Measurements from ENCODE around the gene SLC6A18.

SLC6A18 gene

GRCh38 chr5:1244255-1244654, 19.1 kb downstream of the SLC6A18 start:
- no peak overlapping the region for H3K4me3 ChIP-seq
- no peaks in the 10 kb centered on the region for H3K9me3 ChIP-seq
- DNase-seq = no peak
- no peaks in the 10 kb centered on the region for H3K4me1 ChIP-seq
- TF ChIP-seq CTCF (IDR thresholded peaks at IDR 0.05) = no peak
- no peaks in the 10 kb centered on the region for H3K36me3 ChIP-seq
- H3K27me3 ChIP-seq = peaks cover 0 to 59% of the 10 kb centered on the region in 2 donors
- H3K27ac ChIP-seq = no peak overlapping the region
- intact Hi-C loops (cut with DNase I; ENCODE audit: low total_unique reads) = no loop called here

- H3K36me3 ChIP-seq = no peaks in the 10 kb centered on the region
- no peak overlapping the region for H3K27ac ChIP-seq
- H3K4me3 ChIP-seq = no peak overlapping the region
- no peak for DNase-seq
- H3K9me3 ChIP-seq = no peaks in the 10 kb centered on the region
- no peak for TF ChIP-seq CTCF (IDR thresholded peaks at IDR 0.05)
- H3K27me3 ChIP-seq = peaks cover 0 to 59% of the 10 kb centered on the region in 2 donors
- intact Hi-C loops (cut with DNase I; ENCODE audit: low total_unique reads) = no loop called here
- no peaks in the 10 kb centered on the region for H3K4me1 ChIP-seq
These were observed 19.8 kb downstream of the SLC6A18 start for GRCh38 chr5:1244976-1245375.

- Histone ChIP-seq H3K27me3 (peaks cover 0 to 62% of the 10 kb centered on the region in 2 donors), H3K4me1 (no peaks in the 10 kb centered on the region), H3K9me3 (no peaks in the 10 kb centered on the region), H3K4me3 (no peak overlapping the region), H3K36me3 (no peaks in the 10 kb centered on the region), H3K27ac (no peak overlapping the region)
- DNase-seq = no peak
- intact Hi-C loops (cut with DNase I; ENCODE audit: low total_unique reads) = no loop called here
- no peak for TF ChIP-seq CTCF (IDR thresholded peaks at IDR 0.05)
These were observed 20.9 kb downstream of the SLC6A18 start for GRCh38 chr5:1245905-1246576.

- Histone ChIP-seq H3K27ac (no peak overlapping the region), H3K36me3 (no peaks in the 10 kb centered on the region), H3K27me3 (peaks cover 0 to 66% of the 10 kb centered on the region in 2 donors), H3K4me3 (no peak overlapping the region), H3K9me3 (no peaks in the 10 kb centered on the region), H3K4me1 (no peaks in the 10 kb centered on the region)
- TF ChIP-seq CTCF (IDR thresholded peaks at IDR 0.05) = no peak
- intact Hi-C loops (cut with DNase I; ENCODE audit: low total_unique reads) = no loop called here
- DNase-seq = no peak
These were observed 21.7 kb downstream of the SLC6A18 start for GRCh38 chr5:1246711-1247431.

- no peak overlapping the region for H3K4me3 ChIP-seq
- TF ChIP-seq CTCF (IDR thresholded peaks at IDR 0.05) = no peak
- peaks cover 0 to 74% of the 10 kb centered on the region in 2 donors for H3K27me3 ChIP-seq
- no peak overlapping the region for H3K27ac ChIP-seq
- no peak for DNase-seq
- intact Hi-C loops (cut with DNase I; ENCODE audit: low total_unique reads) = no loop called here
- no peaks in the 10 kb centered on the region for H3K9me3 ChIP-seq
- no peaks in the 10 kb centered on the region for H3K4me1 ChIP-seq
- H3K36me3 ChIP-seq = no peaks in the 10 kb centered on the region
These were observed 22.6 kb downstream of the SLC6A18 start for GRCh38 chr5:1247811-1248210.
